ENCODE measurements around the gene ARHGEF10L.

ARHGEF10L gene

GRCh38 chr1:17687145-17687544 is 147.6 kb downstream of the ARHGEF10L start:
- no peak for DNase-seq

- DNase-seq, result no peak
Measured at GRCh38 chr1:17688217-17688810, 148.8 kb downstream of the ARHGEF10L start.

GRCh38 chr1:17689011-17689410 is 149.5 kb downstream of the ARHGEF10L start:
- no peak for DNase-seq

GRCh38 chr1:17690906-17691634 is 151.6 kb downstream of the ARHGEF10L start:
- DNase-seq, result no peak

GRCh38 chr1:17692645-17693044 is 153.1 kb downstream of the ARHGEF10L start:
- no peak for DNase-seq

GRCh38 chr1:17696417-17697301 is 157.2 kb downstream of the ARHGEF10L start:
- DNase-seq, result peak; percentile 76

GRCh38 chr1:17697458-17697857 is 158.0 kb downstream of the ARHGEF10L start:
- no peak for DNase-seq

GRCh38 chr1:17699581-17699980 is 160.1 kb downstream of the ARHGEF10L start:
- no peak for DNase-seq

GRCh38 chr1:17700945-17701810 is 161.7 kb downstream of the ARHGEF10L start:
- DNase-seq, result no peak

- DNase-seq, result no peak
Measured at GRCh38 chr1:17704176-17704575, 164.7 kb downstream of the ARHGEF10L start.

- no peak for DNase-seq
Measured at GRCh38 chr1:17706445-17706844, 166.9 kb downstream of the ARHGEF10L start.

- no peak for DNase-seq
Measured at GRCh38 chr1:17709981-17710380, 170.5 kb downstream of the ARHGEF10L start.

- DNase-seq, result no peak
Measured at GRCh38 chr1:17710889-17711576, 171.5 kb downstream of the ARHGEF10L start.

GRCh38 chr1:17711577-17711910 is 172.0 kb downstream of the ARHGEF10L start:
- no peak for DNase-seq

- DNase-seq, result no peak
Measured at GRCh38 chr1:17711941-17712340, 172.4 kb downstream of the ARHGEF10L start.

- no peak for DNase-seq
Measured at GRCh38 chr1:17713993-17714392, 174.5 kb downstream of the ARHGEF10L start.

GRCh38 chr1:17717594-17718535 is 178.4 kb downstream of the ARHGEF10L start:
- DNase-seq, result no peak

- DNase-seq, result peak; percentile 39
Measured at GRCh38 chr1:17719874-17720273, 180.4 kb downstream of the ARHGEF10L start.

GRCh38 chr1:17721444-17721843 is 181.9 kb downstream of the ARHGEF10L start:
- DNase-seq, result no peak

- DNase-seq, result no peak
Measured at GRCh38 chr1:17723684-17724083, 184.2 kb downstream of the ARHGEF10L start.

GRCh38 chr1:17724150-17724549 is 184.7 kb downstream of the ARHGEF10L start:
- DNase-seq, result no peak

All from fibroblast of skin of right biceps (primary cell).